CD4-positive, alpha-beta memory T cell (primary cell): ENCODE measurements around the gene ACVRL1. TPM values are rescaled to one million over a fixed set of nuclear protein-coding genes. Genes with fewer than 3 reads are reported as not detected.

Experiments used
- CTCF ChIA-PET: fragments of 350-600 bp; sonication (Branson Sonifier 250); formaldehyde crosslinking; loops from one replicate; lab custom pipeline; 2021; ENCODE audit warnings: inconsistent platforms; ENCODE audit not compliant: partially characterized antibody; lab: Charles Lee
- POLR2A ChIA-PET: fragments of 350-600 bp; sonication (Branson Sonifier 250); formaldehyde crosslinking; loops from one replicate; lab custom pipeline; 2021; ENCODE audit not compliant: partially characterized antibody; lab: Charles Lee
- DNase-seq, 5 donors: peaks; one replicate each; pipeline versions ENCODE4 v3.0.0 to v3.0.0-alpha.2; 2020 to 2022; ENCODE audit warnings: mixed read lengths in 1 of 5
- H3K27ac ChIP-seq: one replicate; pipeline ENCODE4 v1.7.0; 2013; ENCODE audit warnings: low read depth, low read length
- H3K27me3 ChIP-seq: 2 replicates; pipeline ENCODE4 v1.7.0; 2013; ENCODE audit warnings: mild to moderate bottlenecking, low read length, moderate library complexity; ENCODE audit not compliant: insufficient read depth
- H3K36me3 ChIP-seq: 2 replicates; pipeline ENCODE4 v1.7.0; 2013; ENCODE audit warnings: mild to moderate bottlenecking, low read length, moderate library complexity; ENCODE audit not compliant: insufficient read depth
- H3K4me1 ChIP-seq: 2 replicates; pipeline ENCODE4 v1.7.0; 2013; ENCODE audit warnings: mild to moderate bottlenecking, low read length, moderate library complexity; ENCODE audit not compliant: insufficient read depth
- H3K4me3 ChIP-seq, 2 donors: one replicate each; pipeline ENCODE4 v1.7.0; 2013; ENCODE audit warnings: low read length in 2 of 2, mild to moderate bottlenecking in 1 of 2
- H3K9me3 ChIP-seq, 2 donors: one replicate each; pipeline ENCODE4 v1.7.0; 2013; ENCODE audit warnings: low read length in 2 of 2, control low read depth in 1 of 2; ENCODE audit not compliant: control insufficient read depth in 1 of 2
- H3K27ac Mint-ChIP-seq, 7 donors: one replicate each; pipeline ENCODE4 v1.8.0; 2020 to 2021; ENCODE audit warnings: mixed read lengths in 7 of 7, mild to moderate bottlenecking in 6 of 7, inconsistent platforms in 3 of 7, moderate library complexity in 3 of 7
- H3K27me3 Mint-ChIP-seq, 2 donors: one replicate each; pipeline ENCODE4 v1.8.0; 2020 to 2021; ENCODE audit warnings: mixed read lengths in 2 of 2
- H3K36me3 Mint-ChIP-seq, 2 donors: one replicate each; pipeline ENCODE4 v1.8.0; 2020 to 2021; ENCODE audit warnings: mixed read lengths in 2 of 2, inconsistent platforms in 1 of 2, mild to moderate bottlenecking in 1 of 2
- H3K4me1 Mint-ChIP-seq, 4 donors: one replicate each; pipeline ENCODE4 v1.8.0; 2020 to 2021; ENCODE audit warnings: mixed read lengths in 4 of 4, mild to moderate bottlenecking in 1 of 4
- H3K4me3 Mint-ChIP-seq, 8 donors: one replicate each; pipeline ENCODE4 v1.8.0; 2020 to 2021; ENCODE audit warnings: mixed read lengths in 8 of 8, mild to moderate bottlenecking in 7 of 8, moderate library complexity in 6 of 8, inconsistent platforms in 3 of 8
- H3K9me3 Mint-ChIP-seq, 8 donors: one replicate each; pipeline ENCODE4 v1.8.0; 2020 to 2021; ENCODE audit warnings: mixed read lengths in 8 of 8, mild to moderate bottlenecking in 5 of 8, inconsistent platforms in 3 of 8, moderate library complexity in 1 of 8
- intact Hi-C: fragments of 100-400 bp; cut with micrococcal nuclease; formaldehyde crosslinking; loops from one replicate; pipeline ENCODE4 v1.15.1; 2023
- polyA plus RNA-seq, 2 donors: library from polyadenylated mRNA; unstranded; fragments of 300-500 nt; fragmentation: Illumina TruSeq; gene quantifications; one replicate each; pipeline ENCODE4 v1.2.3, GENCODE V29; 2021
- total RNA-seq, 2 experiments: library from RNA; stranded (reverse); gene quantifications; one replicate each; pipeline ENCODE4 v1.2.3, GENCODE V29; 2021

Gene ACVRL1
- total and polyA plus RNA-seq, 4 experiments from 2014 or later, result 0.15 to 0.83 TPM; not detected in 2

- H3K36me3 Mint-ChIP-seq, result no peaks in the 10 kb centered on the region
- Histone ChIP-seq H3K36me3 (no peaks in the 10 kb centered on the region), H3K4me3 (no peak overlapping the region), H3K4me1 (no peaks in the 10 kb centered on the region), H3K27ac (no peak overlapping the region), H3K27me3 (peaks cover 20% of the 10 kb centered on the region), H3K9me3 (no peaks in the 10 kb centered on the region)
- H3K4me3 Mint-ChIP-seq, result peak overlapping the region in 1 of 8 donors; percentile 32
- H3K9me3 Mint-ChIP-seq, result peaks cover 0 to 2% (median 0%) of the 10 kb centered on the region in 8 donors
- no peak overlapping the region for H3K27ac Mint-ChIP-seq
- no peak for DNase-seq
- peaks cover 0 to 11% (median 7%) of the 10 kb centered on the region in 4 donors for H3K4me1 Mint-ChIP-seq
- intact Hi-C loops, result no loop called here
- peaks cover 35 to 48% of the 10 kb centered on the region in 2 donors for H3K27me3 Mint-ChIP-seq
- CTCF ChIA-PET, result no interaction called here
- POLR2A ChIA-PET, result no interaction called here
These were observed 37.4 kb upstream of the ACVRL1 start for GRCh38 chr12:51869931-51870330.

GRCh38 chr12:51870504-51870903 lies 36.8 kb upstream of the ACVRL1 start:
- ChIA-PET POLR2A (no interaction called here), CTCF (no interaction called here)
- Mint-ChIP-seq H3K9me3 (peaks cover 0 to 2% (median 0%) of the 10 kb centered on the region in 8 donors), H3K4me1 (peaks cover 0 to 11% (median 7%) of the 10 kb centered on the region in 4 donors), H3K27ac (no peak overlapping the region), H3K36me3 (no peaks in the 10 kb centered on the region), H3K27me3 (peaks cover 30 to 45% of the 10 kb centered on the region in 2 donors), H3K4me3 (no peak overlapping the region)
- Histone ChIP-seq H3K9me3 (no peaks in the 10 kb centered on the region), H3K36me3 (no peaks in the 10 kb centered on the region), H3K4me3 (no peak overlapping the region), H3K27me3 (peaks cover 16% of the 10 kb centered on the region), H3K4me1 (no peaks in the 10 kb centered on the region), H3K27ac (no peak overlapping the region)
- DNase-seq, result no peak
- intact Hi-C loops, result no loop called here

DNA sequence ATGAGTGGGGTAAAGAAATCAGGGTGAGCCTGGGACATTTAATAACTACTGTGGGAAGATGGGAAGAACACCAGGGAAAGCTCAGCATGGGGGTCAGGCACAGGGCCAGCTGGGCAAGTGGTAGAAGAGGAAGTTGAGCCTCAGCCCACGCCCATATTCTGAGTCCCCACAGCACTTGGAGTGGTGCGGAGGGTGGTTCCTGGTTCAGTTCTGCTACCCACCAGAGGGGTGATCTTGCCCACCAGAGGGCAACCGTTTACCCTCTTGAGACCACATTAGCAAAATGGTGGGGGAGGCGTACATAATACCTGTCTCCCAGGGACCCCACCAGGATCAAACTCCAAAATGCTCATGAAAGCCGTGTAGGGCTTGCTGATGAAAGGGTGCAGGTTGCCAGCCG lies 36.2 kb upstream of the ACVRL1 start:
- peaks cover 0 to 2% (median 0%) of the 10 kb centered on the region in 8 donors for H3K9me3 Mint-ChIP-seq
- H3K27me3 Mint-ChIP-seq, result peaks cover 30 to 43% of the 10 kb centered on the region in 2 donors
- DNase-seq, result no peak
- H3K36me3 Mint-ChIP-seq, result no peaks in the 10 kb centered on the region
- no peak overlapping the region for H3K27ac Mint-ChIP-seq
- Histone ChIP-seq H3K27ac (no peak overlapping the region), H3K4me1 (no peaks in the 10 kb centered on the region), H3K36me3 (no peaks in the 10 kb centered on the region), H3K4me3 (no peak overlapping the region), H3K27me3 (peaks cover 16% of the 10 kb centered on the region), H3K9me3 (no peaks in the 10 kb centered on the region)
- ChIA-PET POLR2A (no interaction called here), CTCF (no interaction called here)
- H3K4me3 Mint-ChIP-seq, result no peak overlapping the region
- intact Hi-C loops, result loop anchor here (1.0 kb wide), 1 partner anchor 109 kb away; no protein-coding TSS in a partner anchor
- H3K4me1 Mint-ChIP-seq, result peaks cover 0 to 11% (median 7%) of the 10 kb centered on the region in 4 donors

- H3K27ac ChIP-seq, result no peak overlapping the region
- Mint-ChIP-seq H3K27me3 (peaks cover 27 to 40% of the 10 kb centered on the region in 2 donors), H3K27ac (peak overlapping the region in 1 of 7 donors; percentile 45), H3K9me3 (peaks cover 0 to 2% (median 0%) of the 10 kb centered on the region in 8 donors), H3K4me3 (no peak overlapping the region), H3K4me1 (peaks cover 0 to 11% (median 7%) of the 10 kb centered on the region in 4 donors), H3K36me3 (no peaks in the 10 kb centered on the region)
- no peaks in the 10 kb centered on the region for H3K9me3 ChIP-seq
- H3K4me1 ChIP-seq, result no peaks in the 10 kb centered on the region
- H3K36me3 ChIP-seq, result no peaks in the 10 kb centered on the region
- DNase-seq, result no peak
- ChIA-PET POLR2A (no interaction called here), CTCF (no interaction called here)
- H3K27me3 ChIP-seq, result peaks cover 13% of the 10 kb centered on the region
- intact Hi-C loops, result loop anchor here (1.0 kb wide), 1 partner anchor 108 kb away; no protein-coding TSS in a partner anchor
- H3K4me3 ChIP-seq, result no peak overlapping the region
These were observed 35.2 kb upstream of the ACVRL1 start for GRCh38 chr12:51871918-51872688.

DNA sequence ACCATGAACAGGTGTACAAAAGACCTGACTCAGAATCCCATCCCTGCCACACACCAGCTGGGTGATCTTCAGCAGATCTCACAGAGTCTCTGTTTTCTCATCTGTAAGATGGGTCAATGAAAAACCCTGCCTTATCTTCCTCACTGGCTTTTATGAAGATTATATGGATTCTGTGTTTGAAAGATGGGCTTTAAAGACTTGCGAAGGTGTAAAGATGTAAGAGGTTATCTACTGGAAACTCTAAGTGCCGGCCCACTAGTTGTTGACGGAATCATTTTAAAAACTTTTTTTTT lies 34.7 kb upstream of the ACVRL1 start:
- intact Hi-C loops, result no loop called here
- no peak overlapping the region for H3K4me3 ChIP-seq
- no peak for DNase-seq
- no peak overlapping the region for H3K27ac ChIP-seq
- peaks cover 0 to 11% (median 7%) of the 10 kb centered on the region in 4 donors for H3K4me1 Mint-ChIP-seq
- ChIA-PET CTCF (interaction anchor here (1.6 kb wide), 1 partner anchor 21 kb away, joined by 3 read pairs; no protein-coding TSS in a partner anchor), POLR2A (no interaction called here)
- peaks cover 26 to 35% of the 10 kb centered on the region in 2 donors for H3K27me3 Mint-ChIP-seq
- H3K36me3 Mint-ChIP-seq, result no peaks in the 10 kb centered on the region
- no peak overlapping the region for H3K27ac Mint-ChIP-seq
- peaks cover 0 to 2% (median 0%) of the 10 kb centered on the region in 8 donors for H3K9me3 Mint-ChIP-seq
- no peak overlapping the region for H3K4me3 Mint-ChIP-seq
- no peaks in the 10 kb centered on the region for H3K9me3 ChIP-seq
- H3K27me3 ChIP-seq, result peaks cover 11% of the 10 kb centered on the region
- no peaks in the 10 kb centered on the region for H3K36me3 ChIP-seq
- no peaks in the 10 kb centered on the region for H3K4me1 ChIP-seq

GRCh38 chr12:51873251-51873994 lies 33.9 kb upstream of the ACVRL1 start:
- DNase-seq, result no peak
- Mint-ChIP-seq H3K4me3 (no peak overlapping the region), H3K36me3 (no peaks in the 10 kb centered on the region), H3K9me3 (peaks cover 0 to 2% (median 0%) of the 10 kb centered on the region in 8 donors), H3K4me1 (peaks cover 0 to 9% (median 4%) of the 10 kb centered on the region in 4 donors), H3K27me3 (peaks cover 20 to 30% of the 10 kb centered on the region in 2 donors), H3K27ac (no peak overlapping the region)
- CTCF ChIA-PET, result interaction anchor here (1.0 to 1.6 kb wide), 2 partner anchors 20 to 50 kb away, joined by 3 read pairs; no protein-coding TSS in a partner anchor
- Histone ChIP-seq H3K27ac (no peak overlapping the region), H3K27me3 (peaks cover 7% of the 10 kb centered on the region), H3K4me1 (no peaks in the 10 kb centered on the region), H3K4me3 (no peak overlapping the region), H3K9me3 (no peaks in the 10 kb centered on the region), H3K36me3 (no peaks in the 10 kb centered on the region)
- POLR2A ChIA-PET, result no interaction called here
- intact Hi-C loops, result no loop called here

DNA sequence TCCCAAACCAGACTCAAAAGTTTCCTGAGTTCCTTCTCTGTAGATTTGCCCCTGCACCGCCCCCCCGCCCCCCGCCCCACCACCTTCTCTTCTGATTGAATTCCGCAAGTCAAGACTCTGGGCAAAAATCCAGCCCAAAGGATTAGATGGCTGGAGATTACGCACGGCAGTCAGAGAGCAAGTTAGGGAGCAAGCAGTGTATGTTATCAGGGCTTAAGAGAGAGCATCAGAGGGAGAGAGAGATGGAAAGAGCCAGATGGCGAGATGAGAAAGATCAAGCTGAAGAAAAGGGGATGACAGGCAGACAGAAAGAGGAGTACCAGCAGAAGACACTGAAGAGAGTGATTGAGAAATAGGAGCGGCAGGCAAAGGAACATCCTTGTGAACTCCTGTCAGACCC lies 33.3 kb upstream of the ACVRL1 start:
- Histone ChIP-seq H3K4me1 (no peaks in the 10 kb centered on the region), H3K36me3 (no peaks in the 10 kb centered on the region), H3K9me3 (no peaks in the 10 kb centered on the region), H3K27ac (no peak overlapping the region), H3K27me3 (peaks cover 2% of the 10 kb centered on the region), H3K4me3 (no peak overlapping the region)
- Mint-ChIP-seq H3K4me3 (no peak overlapping the region), H3K4me1 (peaks cover 0 to 9% (median under 1%) of the 10 kb centered on the region in 4 donors), H3K36me3 (no peaks in the 10 kb centered on the region), H3K27ac (no peak overlapping the region), H3K9me3 (no peaks in the 10 kb centered on the region), H3K27me3 (peaks cover 16 to 28% of the 10 kb centered on the region in 2 donors)
- DNase-seq, result no peak
- intact Hi-C loops, result no loop called here
- POLR2A ChIA-PET, result no interaction called here
- CTCF ChIA-PET, result interaction anchor here (1.0 to 1.6 kb wide), 2 partner anchors 20 to 49 kb away, joined by 3 read pairs; no protein-coding TSS in a partner anchor
